Suprapubic skin (tissue), 4 donors: ENCODE results near the gene GATAD2A. TPM values are rescaled to one million over a fixed set of nuclear protein-coding genes. Genes with fewer than 3 reads are reported as not detected.

Experiments used
- DNase-seq, 2 donors: peaks; one replicate each; pipeline ENCODE4 v3.0.0-alpha.2; 2019; ENCODE audit warnings: low spot score in 2 of 2
- H3K27ac ChIP-seq: fragments of 200-600 bp; sonication (generic); one replicate; pipeline ENCODE4 v1.5.1; 2019
- H3K27me3 ChIP-seq: fragments of 200-600 bp; sonication (generic); one replicate; pipeline ENCODE4 v1.5.1; 2019
- H3K36me3 ChIP-seq: fragments of 200-600 bp; sonication (generic); one replicate; pipeline ENCODE4 v1.5.1; 2019
- H3K4me1 ChIP-seq: fragments of 200-600 bp; sonication (generic); one replicate; pipeline ENCODE4 v1.5.1; 2019
- H3K4me3 ChIP-seq: fragments of 200-600 bp; sonication (generic); one replicate; pipeline ENCODE4 v1.5.1; 2019; ENCODE audit warnings: mild to moderate bottlenecking
- H3K9me3 ChIP-seq: fragments of 200-600 bp; sonication (generic); one replicate; pipeline ENCODE4 v1.5.1; 2019
- CTCF ChIP-seq, 2 donors: fragments of 200-600 bp in 1 of 2; fragments of 450-650 bp in 1 of 2; sonication (generic) in 1 of 2; IDR thresholded peaks; one replicate each; pipeline ENCODE4 v1.5.1; 2016 to 2019; ENCODE audit warnings: antibody characterized with exemption in 2 of 2, mild to moderate bottlenecking in 1 of 2, moderate library complexity in 1 of 2
- EP300 ChIP-seq: sonication (generic); formaldehyde crosslinking; IDR thresholded peaks from one replicate; pipeline ENCODE4 v1.6.1; 2017; ENCODE audit warnings: antibody characterized with exemption
- POLR2A ChIP-seq, 2 donors: fragments of 450-650 bp; IDR thresholded peaks; one replicate each; pipeline ENCODE4 v1.6.1; 2017; ENCODE audit warnings: antibody characterized with exemption in 2 of 2, mild to moderate bottlenecking in 2 of 2, moderate library complexity in 2 of 2
- POLR2AphosphoS5 ChIP-seq, 3 donors: sonication (generic); formaldehyde crosslinking; IDR thresholded peaks; one replicate each; pipeline ENCODE4 v1.6.1; 2017; ENCODE audit warnings: antibody characterized with exemption in 3 of 3
- WGBS: methylation state at CpG from one replicate; pipeline ENCODE4 v1.1.5; 2018; 5-methylcytosine and 5-hydroxymethylcytosine counted together
- total RNA-seq, 4 donors: library from RNA; depleted of rRNA; stranded (reverse); fragments of >200 nt; gene quantifications; one replicate each; pipeline ENCODE4 v1.1.0, GENCODE V29; 2016

The GATAD2A gene
- total RNA-seq, 4 donors from 2014 or later, result 83.1 to 88.8 (median 86.4) TPM

- H3K4me1 ChIP-seq, result peaks cover 80% of the 10 kb centered on the region
- peak overlapping the region; percentile 84 for H3K4me3 ChIP-seq
- 73% methylated on average over 4 of the region's 4 CpGs for WGBS
- no peak for DNase-seq
- no peaks in the 10 kb centered on the region for H3K9me3 ChIP-seq
- no peaks in the 10 kb centered on the region for H3K36me3 ChIP-seq
- no peaks in the 10 kb centered on the region for H3K27me3 ChIP-seq
- TF ChIP-seq EP300 (no peak), POLR2AphosphoS5 (IDR thresholded peaks at IDR 0.05) (no peak), CTCF (IDR thresholded peaks at IDR 0.05) (no peak), POLR2A (IDR thresholded peaks at IDR 0.05) (no peak)
- peak overlapping the region; percentile 97 for H3K27ac ChIP-seq
Observed at GRCh38 chr19:19407633-19407930, 2.1 kb downstream of the GATAD2A start.

- WGBS, result 40% methylated on average over 4 of the region's 4 CpGs
- Histone ChIP-seq H3K27ac (no peak overlapping the region), H3K27me3 (no peaks in the 10 kb centered on the region), H3K4me3 (no peak overlapping the region), H3K4me1 (peaks cover 64% of the 10 kb centered on the region), H3K9me3 (no peaks in the 10 kb centered on the region), H3K36me3 (no peaks in the 10 kb centered on the region)
- DNase-seq, result no peak
- TF ChIP-seq CTCF (IDR thresholded peaks at IDR 0.05) (no peak), POLR2AphosphoS5 (IDR thresholded peaks at IDR 0.05) (no peak), EP300 (no peak), POLR2A (IDR thresholded peaks at IDR 0.05) (no peak)
Observed at GRCh38 chr19:19409205-19409604, 3.7 kb downstream of the GATAD2A start.

- TF ChIP-seq POLR2AphosphoS5 (IDR thresholded peaks at IDR 0.05) (no peak), EP300 (no peak), POLR2A (IDR thresholded peaks at IDR 0.05) (no peak), CTCF (IDR thresholded peaks at IDR 0.05) (no peak)
- no peak for DNase-seq
- 74% methylated on average over 8 of the region's 8 CpGs for WGBS
- Histone ChIP-seq H3K4me1 (peaks cover 59% of the 10 kb centered on the region), H3K27ac (no peak overlapping the region), H3K27me3 (no peaks in the 10 kb centered on the region), H3K36me3 (no peaks in the 10 kb centered on the region), H3K4me3 (no peak overlapping the region), H3K9me3 (no peaks in the 10 kb centered on the region)
Observed at GRCh38 chr19:19409631-19410030, 4.2 kb downstream of the GATAD2A start.

- Histone ChIP-seq H3K9me3 (no peaks in the 10 kb centered on the region), H3K27ac (no peak overlapping the region), H3K4me1 (peaks cover 53% of the 10 kb centered on the region), H3K4me3 (no peak overlapping the region), H3K27me3 (no peaks in the 10 kb centered on the region), H3K36me3 (no peaks in the 10 kb centered on the region)
- TF ChIP-seq CTCF (IDR thresholded peaks at IDR 0.05), result no peak
- no peak for TF ChIP-seq POLR2A (IDR thresholded peaks at IDR 0.05)
- no peak for TF ChIP-seq EP300
- TF ChIP-seq POLR2AphosphoS5 (IDR thresholded peaks at IDR 0.05), result no peak
- DNase-seq, result no peak
- WGBS, result 43% methylated on average over 13 of the region's 15 CpGs
Observed at GRCh38 chr19:19410553-19411550, 5.4 kb downstream of the GATAD2A start.

GRCh38 chr19:19416280-19416679 is 10.8 kb downstream of the GATAD2A start:
- H3K4me3 ChIP-seq, result no peak overlapping the region
- peaks cover 31% of the 10 kb centered on the region for H3K4me1 ChIP-seq
- no peaks in the 10 kb centered on the region for H3K36me3 ChIP-seq
- TF ChIP-seq EP300 (no peak), POLR2AphosphoS5 (IDR thresholded peaks at IDR 0.05) (no peak), CTCF (IDR thresholded peaks at IDR 0.05) (no peak), POLR2A (IDR thresholded peaks at IDR 0.05) (no peak)
- whole genome bisulfite sequencing, result 100% methylated on average over 1 of the region's 1 CpG
- H3K27ac ChIP-seq, result no peak overlapping the region
- no peaks in the 10 kb centered on the region for H3K9me3 ChIP-seq
- no peaks in the 10 kb centered on the region for H3K27me3 ChIP-seq
- DNase-seq, result no peak
